Central memory CD8-positive, alpha-beta T cell (primary cell): Measurements from ENCODE around the gene STAC3.

ENCODE experiments used
- ATAC-seq: fragments of 150-1000 bp; cut with Tn5 transposase; replicated peaks from 2 replicates; pipeline ENCODE4 v1.10.0; 2022; ENCODE audit warnings: mild to moderate bottlenecking, moderate FRiP score, moderate number of reproducible peaks; ENCODE audit not compliant: poor library complexity, severe bottlenecking; ENCODE audit errors: extremely low read depth
- DNase-seq, 2 donors: peaks; one replicate each; pipeline ENCODE4 v3.0.0; 2021; ENCODE audit warnings: low spot score in 2 of 2
- H3K27ac Mint-ChIP-seq: one replicate; pipeline ENCODE4 v1.8.0; 2022; ENCODE audit warnings: low read depth, mild to moderate bottlenecking, moderate library complexity, mixed read lengths
- H3K27me3 Mint-ChIP-seq: one replicate; pipeline ENCODE4 v1.8.0; 2022; ENCODE audit warnings: mixed read lengths
- H3K36me3 Mint-ChIP-seq: one replicate; pipeline ENCODE4 v1.8.0; 2022; ENCODE audit warnings: mild to moderate bottlenecking, moderate library complexity, mixed read lengths; ENCODE audit not compliant: insufficient read depth
- H3K4me1 Mint-ChIP-seq: one replicate; pipeline ENCODE4 v1.8.0; 2022; ENCODE audit warnings: mixed read lengths
- H3K4me3 Mint-ChIP-seq: one replicate; pipeline ENCODE4 v1.8.0; 2022; ENCODE audit warnings: mild to moderate bottlenecking, moderate library complexity, mixed read lengths
- H3K9me3 Mint-ChIP-seq: one replicate; pipeline ENCODE4 v1.8.0; 2022; ENCODE audit warnings: mixed read lengths

The STAC3 gene

GRCh38 chr12:57237596-57237931 lies 13.4 kb downstream of the STAC3 start:
- Mint-ChIP-seq H3K9me3 (no peaks in the 10 kb centered on the region), H3K4me3 (peak overlapping the region; percentile 83), H3K36me3 (peaks cover 24% of the 10 kb centered on the region), H3K27me3 (peaks cover 68% of the 10 kb centered on the region), H3K4me1 (peaks cover 63% of the 10 kb centered on the region), H3K27ac (no peak overlapping the region)
- DNase-seq (no peak), ATAC-seq (no peak)

- no peak overlapping the region for H3K27ac Mint-ChIP-seq
- peaks cover 58% of the 10 kb centered on the region for H3K4me1 Mint-ChIP-seq
- peak overlapping the region; percentile 83 for H3K4me3 Mint-ChIP-seq
- DNase-seq: no peak
- no peaks in the 10 kb centered on the region for H3K9me3 Mint-ChIP-seq
- ATAC-seq: no peak
- H3K27me3 Mint-ChIP-seq: peaks cover 63% of the 10 kb centered on the region
- peaks cover 24% of the 10 kb centered on the region for H3K36me3 Mint-ChIP-seq
Observed at GRCh38 chr12:57236925-57237595, 13.9 kb downstream of the STAC3 start.

- DNase-seq (no peak), ATAC-seq (no peak)
- Mint-ChIP-seq H3K4me1 (peaks cover 51% of the 10 kb centered on the region), H3K4me3 (no peak overlapping the region), H3K36me3 (peaks cover 22% of the 10 kb centered on the region), H3K27ac (no peak overlapping the region), H3K9me3 (no peaks in the 10 kb centered on the region), H3K27me3 (peaks cover 56% of the 10 kb centered on the region)
Observed at GRCh38 chr12:57236201-57236924, 14.6 kb downstream of the STAC3 start.

GRCh38 chr12:57235728-57236131 lies 15.3 kb downstream of the STAC3 start:
- Mint-ChIP-seq H3K4me3 (no peak overlapping the region), H3K36me3 (peaks cover 22% of the 10 kb centered on the region), H3K9me3 (no peaks in the 10 kb centered on the region), H3K27ac (no peak overlapping the region), H3K4me1 (peaks cover 49% of the 10 kb centered on the region), H3K27me3 (peaks cover 50% of the 10 kb centered on the region)
- no peak for ATAC-seq
- DNase-seq: no peak

GRCh38 chr12:57235017-57235727 lies 15.8 kb downstream of the STAC3 start:
- Mint-ChIP-seq H3K27ac (no peak overlapping the region), H3K9me3 (no peaks in the 10 kb centered on the region), H3K4me3 (no peak overlapping the region), H3K4me1 (peaks cover 49% of the 10 kb centered on the region), H3K36me3 (peaks cover 21% of the 10 kb centered on the region), H3K27me3 (peaks cover 44% of the 10 kb centered on the region)
- ATAC-seq (no peak), DNase-seq (no peak)

GRCh38 chr12:57234571-57235016 lies 16.4 kb downstream of the STAC3 start:
- Mint-ChIP-seq H3K27me3 (peaks cover 40% of the 10 kb centered on the region), H3K27ac (no peak overlapping the region), H3K9me3 (no peaks in the 10 kb centered on the region), H3K4me1 (peaks cover 49% of the 10 kb centered on the region), H3K36me3 (peaks cover 22% of the 10 kb centered on the region), H3K4me3 (no peak overlapping the region)
- no peak for ATAC-seq
- DNase-seq: no peak

- Mint-ChIP-seq H3K9me3 (no peaks in the 10 kb centered on the region), H3K27me3 (peaks cover 38% of the 10 kb centered on the region), H3K36me3 (peaks cover 21% of the 10 kb centered on the region), H3K4me3 (no peak overlapping the region), H3K27ac (no peak overlapping the region), H3K4me1 (peaks cover 49% of the 10 kb centered on the region)
- no peak for ATAC-seq
- DNase-seq: no peak
Observed at GRCh38 chr12:57234233-57234570, 16.8 kb downstream of the STAC3 start.

GRCh38 chr12:57233357-57234232 lies 17.4 kb downstream of the STAC3 start:
- H3K36me3 Mint-ChIP-seq: peaks cover 21% of the 10 kb centered on the region
- no peak overlapping the region for H3K4me3 Mint-ChIP-seq
- peaks cover 49% of the 10 kb centered on the region for H3K4me1 Mint-ChIP-seq
- H3K9me3 Mint-ChIP-seq: no peaks in the 10 kb centered on the region
- H3K27ac Mint-ChIP-seq: no peak overlapping the region
- peaks cover 32% of the 10 kb centered on the region for H3K27me3 Mint-ChIP-seq
- ATAC-seq: no peak
- DNase-seq: no peak

GRCh38 chr12:57232156-57232756 lies 18.7 kb downstream of the STAC3 start:
- Mint-ChIP-seq H3K27ac (no peak overlapping the region), H3K4me3 (no peak overlapping the region), H3K4me1 (peaks cover 37% of the 10 kb centered on the region), H3K9me3 (no peaks in the 10 kb centered on the region), H3K36me3 (peaks cover 20% of the 10 kb centered on the region), H3K27me3 (peaks cover 27% of the 10 kb centered on the region)
- DNase-seq: no peak
- no peak for ATAC-seq

- Mint-ChIP-seq H3K4me3 (peak overlapping the region; percentile 95), H3K27me3 (peaks cover 27% of the 10 kb centered on the region), H3K27ac (no peak overlapping the region), H3K4me1 (peaks cover 32% of the 10 kb centered on the region), H3K36me3 (peaks cover 18% of the 10 kb centered on the region), H3K9me3 (no peaks in the 10 kb centered on the region)
- no peak for ATAC-seq
- DNase-seq: no peak
Observed at GRCh38 chr12:57231276-57232021, 19.5 kb downstream of the STAC3 start.

GRCh38 chr12:57230381-57231155 lies 20.4 kb downstream of the STAC3 start:
- H3K4me3 Mint-ChIP-seq: peak overlapping the region; percentile 95
- H3K9me3 Mint-ChIP-seq: no peaks in the 10 kb centered on the region
- peak overlapping the region; percentile 86 for H3K27ac Mint-ChIP-seq
- H3K4me1 Mint-ChIP-seq: peaks cover 35% of the 10 kb centered on the region
- DNase-seq (no peak), ATAC-seq (no peak)
- H3K27me3 Mint-ChIP-seq: peaks cover 27% of the 10 kb centered on the region
- H3K36me3 Mint-ChIP-seq: peaks cover 16% of the 10 kb centered on the region
